ENCODE measurements around the gene IFT88. TPM values are rescaled to one million over a fixed set of nuclear protein-coding genes. Genes with fewer than 3 reads are reported as not detected.
A peak's percentile ranks its signal among the peaks of the same experiment; 100 is the strongest.

Gene IFT88
- total RNA-seq, 4 donors from 2014 or later: 14.6 to 24.6 (median 19.2) TPM

DNA sequence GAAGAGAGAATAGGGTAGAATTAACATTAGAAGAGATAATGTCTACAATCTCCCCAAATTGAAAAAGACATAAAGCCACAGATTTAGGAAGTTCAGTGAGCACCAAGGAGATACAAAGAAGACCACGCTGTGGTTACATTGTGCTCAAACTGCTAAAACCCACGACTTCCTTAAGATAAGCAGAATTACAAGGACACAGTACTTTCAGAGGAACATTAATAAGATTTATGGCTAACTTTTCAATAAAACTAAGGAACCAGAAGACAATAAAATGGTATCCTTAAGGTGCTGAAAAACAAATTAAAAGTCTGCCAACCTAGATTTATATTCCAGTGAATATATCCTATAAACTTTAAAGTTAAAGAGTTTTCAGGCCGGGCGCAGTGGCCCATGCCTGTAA is 129.1 kb downstream of the IFT88 start:
- TF ChIP-seq, protein P1, sequence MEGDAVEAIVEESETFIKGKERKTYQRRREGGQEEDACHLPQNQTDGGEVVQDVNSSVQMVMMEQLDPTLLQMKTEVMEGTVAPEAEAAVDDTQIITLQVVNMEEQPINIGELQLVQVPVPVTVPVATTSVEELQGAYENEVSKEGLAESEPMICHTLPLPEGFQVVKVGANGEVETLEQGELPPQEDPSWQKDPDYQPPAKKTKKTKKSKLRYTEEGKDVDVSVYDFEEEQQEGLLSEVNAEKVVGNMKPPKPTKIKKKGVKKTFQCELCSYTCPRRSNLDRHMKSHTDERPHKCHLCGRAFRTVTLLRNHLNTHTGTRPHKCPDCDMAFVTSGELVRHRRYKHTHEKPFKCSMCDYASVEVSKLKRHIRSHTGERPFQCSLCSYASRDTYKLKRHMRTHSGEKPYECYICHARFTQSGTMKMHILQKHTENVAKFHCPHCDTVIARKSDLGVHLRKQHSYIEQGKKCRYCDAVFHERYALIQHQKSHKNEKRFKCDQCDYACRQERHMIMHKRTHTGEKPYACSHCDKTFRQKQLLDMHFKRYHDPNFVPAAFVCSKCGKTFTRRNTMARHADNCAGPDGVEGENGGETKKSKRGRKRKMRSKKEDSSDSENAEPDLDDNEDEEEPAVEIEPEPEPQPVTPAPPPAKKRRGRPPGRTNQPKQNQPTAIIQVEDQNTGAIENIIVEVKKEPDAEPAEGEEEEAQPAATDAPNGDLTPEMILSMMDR (IDR thresholded peaks at IDR 0.05): no peak
- no peak for TF ChIP-seq POLR2A (IDR thresholded peaks at IDR 0.05)
- no peak for TF ChIP-seq EP300 (IDR thresholded peaks at IDR 0.05)
- Histone ChIP-seq H3K27me3 (no peaks in the 10 kb centered on the region), H3K9me3 (no peaks in the 10 kb centered on the region), H3K4me1 (no peaks in the 10 kb centered on the region), H3K4me3 (no peak overlapping the region), H3K27ac (no peak overlapping the region), H3K36me3 (peaks cover 0 to 14% (median 0%) of the 10 kb centered on the region in 3 donors)
- 64 to 68% methylated on average over 4 of the region's 4 CpGs for WGBS, 2 donors
- DNase-seq (ENCODE audit: low spot score in 2 of 2): no peak

DNA sequence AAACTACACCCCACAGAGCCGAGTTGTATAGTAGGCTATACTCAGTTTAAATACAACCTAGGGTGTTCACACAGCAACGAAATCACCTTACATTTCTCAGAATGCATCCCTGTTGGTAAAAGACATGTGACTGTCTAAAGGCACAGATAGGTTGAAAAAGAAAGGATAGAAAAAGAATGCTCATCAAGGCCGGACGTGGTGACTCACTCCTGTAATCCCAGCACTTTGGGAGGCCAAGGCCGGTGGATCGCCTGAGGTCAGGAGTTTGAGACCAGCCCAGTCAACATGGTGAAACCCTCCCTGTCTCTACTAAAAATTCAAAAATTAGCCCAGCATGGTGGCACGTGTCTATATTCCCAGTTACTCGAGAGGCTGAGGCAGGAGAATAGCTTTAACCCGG is 132.8 kb downstream of the IFT88 start:
- no peaks in the 10 kb centered on the region for H3K9me3 ChIP-seq
- no peak overlapping the region for H3K4me3 ChIP-seq
- peaks cover 0 to 21% (median 8%) of the 10 kb centered on the region in 4 donors for H3K4me1 ChIP-seq
- no peak for DNase-seq (ENCODE audit: low spot score in 2 of 2)
- H3K27me3 ChIP-seq: no peaks in the 10 kb centered on the region
- no peaks in the 10 kb centered on the region for H3K36me3 ChIP-seq
- H3K27ac ChIP-seq: no peak overlapping the region
- TF ChIP-seq POLR2A (IDR thresholded peaks at IDR 0.05) (no peak), EP300 (IDR thresholded peaks at IDR 0.05) (no peak)
- TF ChIP-seq, protein P1 (IDR thresholded peaks at IDR 0.05): no peak
- 91 to 92% methylated on average over 9 of the region's 9 CpGs for WGBS, 2 donors

DNA sequence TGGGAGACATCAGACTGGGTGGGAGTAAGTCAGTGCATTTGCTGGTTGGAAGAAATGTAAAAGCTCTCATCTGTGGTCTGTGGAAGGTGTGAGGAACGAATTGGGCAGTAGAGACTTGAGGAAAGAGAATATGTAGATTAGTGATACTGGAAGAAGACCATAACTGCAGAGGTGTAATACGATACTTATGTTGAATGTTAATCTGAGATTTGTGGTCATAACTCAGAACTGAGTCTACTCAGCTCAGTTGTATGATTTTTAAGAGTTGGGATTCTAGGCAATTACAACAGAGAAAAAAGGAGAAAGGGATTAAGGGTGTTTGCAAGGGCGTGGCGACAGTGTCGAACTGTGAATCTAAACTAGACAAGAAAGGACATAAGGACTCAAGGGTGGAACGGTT is 133.3 kb downstream of the IFT88 start:
- DNase-seq (ENCODE audit: low spot score in 2 of 2): no peak
- WGBS, 2 donors: 93% methylated on average over 6 of the region's 6 CpGs
- no peak for TF ChIP-seq EP300 (IDR thresholded peaks at IDR 0.05)
- TF ChIP-seq, protein P1 (IDR thresholded peaks at IDR 0.05): no peak
- TF ChIP-seq POLR2A (IDR thresholded peaks at IDR 0.05): no peak
- no peaks in the 10 kb centered on the region for H3K9me3 ChIP-seq
- no peaks in the 10 kb centered on the region for H3K27me3 ChIP-seq
- no peak overlapping the region for H3K4me3 ChIP-seq
- H3K36me3 ChIP-seq: no peaks in the 10 kb centered on the region
- peaks cover 0 to 22% (median 8%) of the 10 kb centered on the region in 4 donors for H3K4me1 ChIP-seq
- H3K27ac ChIP-seq: no peak overlapping the region

DNA sequence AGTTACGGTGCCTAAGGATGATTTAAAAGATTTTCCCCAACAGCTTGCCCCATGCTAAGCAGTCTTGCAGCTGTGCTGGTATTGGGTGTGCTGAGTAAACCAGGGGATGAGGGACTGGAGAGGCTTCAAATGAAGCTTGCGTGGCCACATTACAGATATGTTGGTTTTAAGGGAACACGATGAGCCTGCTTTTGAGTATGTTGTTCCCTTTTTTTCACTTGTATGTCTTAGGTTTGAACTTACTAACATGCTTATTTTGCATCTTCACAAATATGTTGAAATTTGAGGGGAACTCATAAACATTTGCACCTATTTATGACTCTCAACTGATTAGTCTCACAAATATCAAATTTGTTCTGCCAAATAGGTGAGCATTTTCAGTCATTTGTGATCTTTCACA is 134.5 kb downstream of the IFT88 start:
- H3K4me3 ChIP-seq: no peak overlapping the region
- 90 to 92% methylated on average over 3 of the region's 3 CpGs for WGBS, 2 donors
- H3K36me3 ChIP-seq: no peaks in the 10 kb centered on the region
- H3K27me3 ChIP-seq: no peaks in the 10 kb centered on the region
- no peaks in the 10 kb centered on the region for H3K9me3 ChIP-seq
- no peak for DNase-seq (ENCODE audit: low spot score in 2 of 2)
- H3K27ac ChIP-seq: no peak overlapping the region
- TF ChIP-seq EP300 (IDR thresholded peaks at IDR 0.05): no peak
- TF ChIP-seq POLR2A (IDR thresholded peaks at IDR 0.05): no peak
- TF ChIP-seq, protein P1 (IDR thresholded peaks at IDR 0.05): no peak
- H3K4me1 ChIP-seq: peaks cover 0 to 22% (median 8%) of the 10 kb centered on the region in 4 donors

DNA sequence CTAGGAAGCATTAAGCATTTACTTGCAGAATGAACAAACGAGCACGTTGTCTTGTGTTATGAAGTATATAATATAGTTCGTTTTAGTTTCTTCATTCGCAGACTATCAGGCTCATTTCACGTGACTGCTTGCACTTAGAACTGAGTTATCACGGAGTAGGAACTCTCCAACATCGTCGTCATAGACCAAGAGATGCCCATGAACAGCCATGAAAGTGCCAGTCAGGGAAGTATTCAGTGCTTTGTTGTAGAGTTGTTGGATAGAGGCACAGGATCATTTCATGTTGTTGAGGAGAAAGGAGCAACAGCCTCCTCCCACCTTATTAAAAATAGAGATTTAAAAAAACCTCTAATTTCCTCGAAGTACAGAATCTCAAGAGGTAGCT is 135.6 kb downstream of the IFT88 start:
- no peak for DNase-seq (ENCODE audit: low spot score in 2 of 2)
- WGBS, 2 donors: 18 to 19% methylated on average over 9 of the region's 9 CpGs
- peak overlapping the region; percentile 57 to 65 (median 62) for H3K4me3 ChIP-seq
- TF ChIP-seq EP300 (IDR thresholded peaks at IDR 0.05): no peak
- TF ChIP-seq POLR2A (IDR thresholded peaks at IDR 0.05): no peak
- TF ChIP-seq, protein P1 (IDR thresholded peaks at IDR 0.05): no peak
- H3K9me3 ChIP-seq: no peaks in the 10 kb centered on the region
- H3K27ac ChIP-seq: peak overlapping the region in 1 of 4 donors; percentile 68
- peaks cover 0 to 22% (median 8%) of the 10 kb centered on the region in 4 donors for H3K4me1 ChIP-seq
- H3K36me3 ChIP-seq: no peaks in the 10 kb centered on the region
- no peaks in the 10 kb centered on the region for H3K27me3 ChIP-seq
